22Rv1 (cell line): ENCODE measurements around the gene MYO7B.

Source experiments
- ZFX ChIP-seq: fragments of 450-650 bp; IDR thresholded peaks from 2 replicates; pipeline ENCODE4 v1.6.1; 2017; ENCODE audit warnings: antibody characterized with exemption, borderline replicate concordance
- TF ChIP-seq, protein P1 (sequence below): fragments of 450-650 bp; IDR thresholded peaks from 2 replicates; pipeline ENCODE4 v1.5.1; 2017; ENCODE audit warnings: mild to moderate bottlenecking

DNA sequence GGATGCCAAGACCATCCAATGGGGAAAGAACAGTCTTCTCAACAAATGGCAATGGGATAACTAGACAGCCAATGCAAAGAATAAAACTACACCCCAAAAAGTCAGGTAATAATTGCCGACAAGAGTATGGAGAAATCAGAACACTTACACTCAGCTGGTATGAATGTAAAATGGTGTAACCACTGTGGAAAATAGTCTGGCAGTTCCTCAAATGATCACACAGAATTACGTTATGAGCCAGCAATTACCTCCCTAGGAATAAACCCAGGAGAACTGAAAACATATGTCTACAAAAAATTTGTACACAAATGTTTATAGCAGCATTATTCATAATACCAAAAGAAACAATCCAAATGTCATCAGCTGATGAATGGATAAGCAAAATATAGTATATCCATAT, 18.0 kb upstream of the MYO7B start:
- TF ChIP-seq, protein P1, sequence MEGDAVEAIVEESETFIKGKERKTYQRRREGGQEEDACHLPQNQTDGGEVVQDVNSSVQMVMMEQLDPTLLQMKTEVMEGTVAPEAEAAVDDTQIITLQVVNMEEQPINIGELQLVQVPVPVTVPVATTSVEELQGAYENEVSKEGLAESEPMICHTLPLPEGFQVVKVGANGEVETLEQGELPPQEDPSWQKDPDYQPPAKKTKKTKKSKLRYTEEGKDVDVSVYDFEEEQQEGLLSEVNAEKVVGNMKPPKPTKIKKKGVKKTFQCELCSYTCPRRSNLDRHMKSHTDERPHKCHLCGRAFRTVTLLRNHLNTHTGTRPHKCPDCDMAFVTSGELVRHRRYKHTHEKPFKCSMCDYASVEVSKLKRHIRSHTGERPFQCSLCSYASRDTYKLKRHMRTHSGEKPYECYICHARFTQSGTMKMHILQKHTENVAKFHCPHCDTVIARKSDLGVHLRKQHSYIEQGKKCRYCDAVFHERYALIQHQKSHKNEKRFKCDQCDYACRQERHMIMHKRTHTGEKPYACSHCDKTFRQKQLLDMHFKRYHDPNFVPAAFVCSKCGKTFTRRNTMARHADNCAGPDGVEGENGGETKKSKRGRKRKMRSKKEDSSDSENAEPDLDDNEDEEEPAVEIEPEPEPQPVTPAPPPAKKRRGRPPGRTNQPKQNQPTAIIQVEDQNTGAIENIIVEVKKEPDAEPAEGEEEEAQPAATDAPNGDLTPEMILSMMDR: no peak
- TF ChIP-seq ZFX: no peak
